ENCODE results near the gene USP24.

USP24 gene

DNA sequence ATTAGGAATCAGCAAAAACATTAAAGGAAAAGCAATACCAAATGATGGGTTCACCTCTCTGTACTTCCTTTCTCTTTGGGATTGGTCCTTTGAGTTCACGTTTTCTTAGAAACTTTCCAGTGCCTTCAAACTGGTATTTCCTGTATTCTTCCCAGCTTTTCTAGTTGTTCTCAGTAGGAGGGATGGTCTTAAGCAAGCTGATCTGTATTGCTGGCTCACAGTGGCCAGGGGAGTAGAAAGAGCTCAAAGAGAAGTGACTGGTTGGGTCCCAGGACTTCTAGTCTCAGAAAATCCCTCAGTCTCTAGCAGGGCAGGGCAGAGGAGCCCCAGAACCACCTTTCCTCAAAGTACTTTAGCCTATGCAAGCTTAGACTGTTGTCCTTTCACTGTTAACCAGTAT, 10.1 kb upstream of the USP24 start:
- no peak for DNase-seq (ENCODE audit: extremely low read depth, low read depth)
- TF ChIP-seq, protein P1, sequence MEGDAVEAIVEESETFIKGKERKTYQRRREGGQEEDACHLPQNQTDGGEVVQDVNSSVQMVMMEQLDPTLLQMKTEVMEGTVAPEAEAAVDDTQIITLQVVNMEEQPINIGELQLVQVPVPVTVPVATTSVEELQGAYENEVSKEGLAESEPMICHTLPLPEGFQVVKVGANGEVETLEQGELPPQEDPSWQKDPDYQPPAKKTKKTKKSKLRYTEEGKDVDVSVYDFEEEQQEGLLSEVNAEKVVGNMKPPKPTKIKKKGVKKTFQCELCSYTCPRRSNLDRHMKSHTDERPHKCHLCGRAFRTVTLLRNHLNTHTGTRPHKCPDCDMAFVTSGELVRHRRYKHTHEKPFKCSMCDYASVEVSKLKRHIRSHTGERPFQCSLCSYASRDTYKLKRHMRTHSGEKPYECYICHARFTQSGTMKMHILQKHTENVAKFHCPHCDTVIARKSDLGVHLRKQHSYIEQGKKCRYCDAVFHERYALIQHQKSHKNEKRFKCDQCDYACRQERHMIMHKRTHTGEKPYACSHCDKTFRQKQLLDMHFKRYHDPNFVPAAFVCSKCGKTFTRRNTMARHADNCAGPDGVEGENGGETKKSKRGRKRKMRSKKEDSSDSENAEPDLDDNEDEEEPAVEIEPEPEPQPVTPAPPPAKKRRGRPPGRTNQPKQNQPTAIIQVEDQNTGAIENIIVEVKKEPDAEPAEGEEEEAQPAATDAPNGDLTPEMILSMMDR (IDR thresholded peaks at IDR 0.05; ENCODE audit: low read depth, low read length): no peak

DNA sequence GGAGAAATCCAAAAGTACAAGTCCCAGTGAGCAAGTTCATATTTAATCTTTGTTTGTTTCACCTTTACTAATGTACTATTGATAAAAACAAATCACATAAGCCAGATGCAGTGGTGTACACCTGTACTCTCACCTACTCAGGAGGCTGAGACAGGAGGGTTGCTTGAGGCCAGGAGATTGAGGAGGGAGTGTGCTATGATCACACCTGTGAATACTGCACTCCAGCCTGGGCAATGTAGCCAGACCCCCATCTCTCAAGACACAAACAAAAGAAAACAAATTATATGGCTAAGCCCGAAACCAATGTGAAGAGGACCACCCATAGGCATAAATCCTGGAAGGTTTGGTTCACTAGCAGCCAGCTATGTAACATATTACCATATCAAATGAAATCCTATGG, 9.6 kb upstream of the USP24 start:
- no peak for DNase-seq (ENCODE audit: extremely low read depth, low read depth)
- TF ChIP-seq, protein P1 (IDR thresholded peaks at IDR 0.05; ENCODE audit: low read depth, low read length): no peak

DNA sequence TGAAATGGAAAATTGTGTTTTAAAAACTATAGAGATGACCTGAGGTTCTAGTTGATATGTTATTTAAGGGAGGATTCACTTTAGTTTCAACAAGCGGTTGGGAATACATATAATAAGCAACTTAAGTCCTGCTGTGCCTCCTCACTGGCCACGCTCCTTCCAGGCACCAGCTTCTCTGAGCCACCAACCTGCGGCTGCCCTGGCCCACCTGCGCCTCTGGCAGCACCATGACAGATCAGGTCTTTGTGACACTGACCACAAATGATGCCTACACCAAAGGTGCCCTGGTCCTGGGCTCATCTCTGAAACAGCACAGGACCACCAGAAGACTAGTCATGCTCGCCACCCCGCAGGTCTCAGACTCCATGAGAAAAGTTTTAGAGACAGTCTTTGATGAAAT, 7.0 kb upstream of the USP24 start:
- TF ChIP-seq, protein P1 (IDR thresholded peaks at IDR 0.05; ENCODE audit: low read depth, low read length): no peak
- DNase-seq (ENCODE audit: extremely low read depth, low read depth): no peak

DNA sequence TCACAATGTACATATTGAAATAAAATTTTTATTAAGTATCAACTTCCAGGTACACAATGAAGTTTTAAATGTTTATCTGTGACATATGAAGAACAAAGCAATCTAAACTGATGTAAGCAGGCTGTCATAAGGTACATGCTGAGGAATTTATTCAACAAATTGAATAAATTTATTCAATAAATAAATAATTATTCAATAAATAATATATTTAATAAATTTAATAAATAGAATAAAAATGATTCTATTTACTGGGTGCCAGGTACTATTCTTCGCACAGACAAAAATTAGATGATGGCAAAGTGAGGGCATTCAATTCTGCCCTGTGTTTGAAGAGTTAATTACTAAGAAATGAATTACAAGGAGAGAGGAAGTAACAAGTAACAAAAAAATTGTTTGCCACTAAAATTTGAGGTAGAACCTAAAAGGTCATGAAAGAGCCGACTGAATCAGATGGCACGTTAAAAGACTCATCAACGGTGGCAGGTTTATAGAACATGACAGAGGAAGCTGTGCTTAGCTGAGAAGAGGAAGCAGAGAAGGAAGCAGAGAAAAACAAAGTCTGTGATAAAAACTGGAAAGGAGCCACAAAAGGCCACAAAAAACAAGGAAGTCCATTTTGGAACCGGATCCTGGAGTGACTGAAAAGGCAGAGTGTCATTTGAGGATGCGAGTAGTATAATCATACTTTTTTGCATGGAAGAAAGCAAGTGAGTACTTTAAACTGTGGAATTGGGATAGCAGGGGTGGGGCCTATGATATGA, 2.2 kb upstream of the USP24 start:
- TF ChIP-seq, protein P1 (IDR thresholded peaks at IDR 0.05; ENCODE audit: low read depth, low read length): no peak
- no peak for DNase-seq (ENCODE audit: extremely low read depth, low read depth)

DNA sequence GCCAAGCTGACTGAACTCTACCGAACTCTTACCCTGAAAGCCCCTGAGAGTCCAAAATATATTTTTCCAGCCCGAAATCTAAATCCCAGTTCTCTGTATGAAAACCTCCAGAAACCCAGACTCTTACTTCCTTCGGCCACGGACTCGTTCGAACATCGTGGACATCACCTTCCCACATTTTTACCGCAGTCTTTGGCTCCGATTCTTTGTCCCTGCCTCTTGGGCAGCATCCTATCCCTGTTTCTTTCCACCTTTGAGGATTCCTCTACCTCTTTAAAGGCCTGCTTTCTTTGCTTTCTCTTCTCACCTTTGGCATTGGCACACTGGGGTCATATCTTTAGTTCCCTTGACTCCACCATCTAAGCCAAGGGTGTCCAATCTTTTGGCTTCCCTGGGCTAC, 932 bp upstream of the USP24 start:
- DNase-seq (ENCODE audit: extremely low read depth, low read depth): no peak
- TF ChIP-seq, protein P1 (IDR thresholded peaks at IDR 0.05; ENCODE audit: low read depth, low read length): no peak

DNA sequence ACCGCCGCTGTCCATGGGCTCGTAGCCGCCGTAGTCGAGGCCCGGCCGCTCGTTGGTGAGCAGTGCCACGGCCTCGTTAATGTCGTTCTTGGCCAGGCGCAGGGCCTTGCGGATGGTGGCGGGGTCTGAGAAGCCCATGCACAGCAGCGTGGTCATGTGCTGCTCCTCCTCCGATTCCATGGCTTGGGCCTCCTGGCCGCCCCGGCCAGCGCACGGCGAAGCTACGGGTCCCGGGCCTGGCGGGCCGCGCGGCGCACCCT, 300 bp downstream of the USP24 start:
- DNase-seq (ENCODE audit: extremely low read depth, low read depth): no peak
- TF ChIP-seq, protein P1 (IDR thresholded peaks at IDR 0.05; ENCODE audit: low read depth, low read length): no peak

DNA sequence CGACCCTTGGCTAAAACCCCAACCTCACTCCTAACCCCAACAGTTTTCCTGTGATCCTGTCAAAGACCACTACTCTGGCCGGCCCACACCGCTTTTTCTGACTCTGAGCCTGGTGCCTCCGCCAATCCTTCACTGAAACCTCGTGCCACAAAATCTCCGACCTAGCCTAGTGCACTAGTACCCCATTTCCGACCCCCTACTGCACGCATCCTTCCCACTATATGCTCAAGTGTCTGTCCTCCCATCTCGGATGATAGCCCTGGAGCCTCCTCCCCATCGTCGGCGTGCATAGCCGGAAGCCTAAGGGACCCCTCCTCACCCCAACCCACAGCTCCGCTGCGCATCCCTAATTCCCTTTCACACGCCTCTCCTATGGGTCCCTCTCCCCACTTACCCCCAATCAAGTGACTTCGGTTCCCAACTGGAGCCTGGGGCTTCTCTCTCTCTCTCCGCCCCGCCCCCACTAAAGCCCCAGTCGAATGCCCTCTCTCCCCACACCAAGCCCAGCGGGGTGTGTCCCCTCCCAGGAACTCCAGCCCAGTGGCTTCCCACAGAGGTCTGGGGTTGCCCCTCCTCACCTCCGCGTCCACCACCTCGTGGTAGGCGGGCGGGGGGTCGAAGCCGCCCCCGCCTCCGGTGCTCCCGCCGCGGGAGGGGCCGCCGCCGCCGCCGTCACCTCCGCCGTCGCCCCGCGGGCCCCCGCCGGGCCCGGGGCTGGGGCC, 791 bp downstream of the USP24 start:
- TF ChIP-seq, protein P1 (IDR thresholded peaks at IDR 0.05; ENCODE audit: low read depth, low read length): no peak
- no peak for DNase-seq (ENCODE audit: extremely low read depth, low read depth)
